ENCODE data around the gene XAGE3. TPM values are rescaled to one million over a fixed set of nuclear protein-coding genes. Genes with fewer than 3 reads are reported as not detected.
"Not testable (repeated sequence)": the region's sequence is repeated elsewhere in the genome, so short reads cannot be mapped to it uniquely, and the experiment has no call there.

The XAGE3 gene
- polyA plus RNA-seq, 4 donors = not detected

- not testable (repeated sequence) for H3K27me3 ChIP-seq (ENCODE audit: control insufficient read depth in 3 of 3, insufficient read depth in 3 of 3, low read length in 3 of 3); DNase-seq; H3K4me1 ChIP-seq (ENCODE audit: control insufficient read depth in 3 of 3, insufficient read depth in 2 of 3, low read depth in 1 of 3, low read length in 2 of 3); H3K36me3 ChIP-seq (ENCODE audit: control insufficient read depth in 3 of 3, insufficient read depth in 2 of 3, low read depth in 1 of 3, low read length in 3 of 3); H3K4me3 ChIP-seq (ENCODE audit: low read depth in 1 of 3, low read length in 3 of 3); FAIRE-seq; H3K9me3 ChIP-seq (ENCODE audit: control insufficient read depth in 2 of 2, insufficient read depth in 1 of 2, low read depth in 1 of 2, low read length in 1 of 2); H3K27ac ChIP-seq (ENCODE audit: low read depth in 1 of 3, low read length in 2 of 3)
- WGBS, 3 donors = no CpG with 5 or more reads among the region's 92 CpGs
Observed at GRCh38 chrX:52896855-52897709, 29.2 kb upstream of the XAGE3 start, which contains the start of gene FAM156B. Gene FAM156B (plus strand): TSS chrX:52897330. CDS start chrX:52907226, 9,896 bp downstream.

- H3K4me3 ChIP-seq (ENCODE audit: low read depth in 1 of 3, low read length in 3 of 3); DNase-seq; FAIRE-seq; H3K27me3 ChIP-seq (ENCODE audit: control insufficient read depth in 3 of 3, insufficient read depth in 3 of 3, low read length in 3 of 3); H3K4me1 ChIP-seq (ENCODE audit: control insufficient read depth in 3 of 3, insufficient read depth in 2 of 3, low read depth in 1 of 3, low read length in 2 of 3); H3K36me3 ChIP-seq (ENCODE audit: control insufficient read depth in 3 of 3, insufficient read depth in 2 of 3, low read depth in 1 of 3, low read length in 3 of 3); H3K9me3 ChIP-seq (ENCODE audit: control insufficient read depth in 2 of 2, insufficient read depth in 1 of 2, low read depth in 1 of 2, low read length in 1 of 2); H3K27ac ChIP-seq (ENCODE audit: low read depth in 1 of 3, low read length in 2 of 3): not testable (repeated sequence)
- WGBS, 3 donors = no CpG with 5 or more reads among the region's 8 CpGs
Observed at GRCh38 chrX:52896438-52896837, 28.6 kb upstream of the XAGE3 start.

- H3K27ac ChIP-seq (ENCODE audit: low read depth in 1 of 3, low read length in 2 of 3); FAIRE-seq; DNase-seq; H3K4me3 ChIP-seq (ENCODE audit: low read depth in 1 of 3, low read length in 3 of 3); H3K4me1 ChIP-seq (ENCODE audit: control insufficient read depth in 3 of 3, insufficient read depth in 2 of 3, low read depth in 1 of 3, low read length in 2 of 3); H3K27me3 ChIP-seq (ENCODE audit: control insufficient read depth in 3 of 3, insufficient read depth in 3 of 3, low read length in 3 of 3); H3K9me3 ChIP-seq (ENCODE audit: control insufficient read depth in 2 of 2, insufficient read depth in 1 of 2, low read depth in 1 of 2, low read length in 1 of 2); H3K36me3 ChIP-seq (ENCODE audit: control insufficient read depth in 3 of 3, insufficient read depth in 2 of 3, low read depth in 1 of 3, low read length in 3 of 3): not testable (repeated sequence)
- no CpG with 5 or more reads among the region's 9 CpGs for WGBS, 3 donors
Observed at GRCh38 chrX:52888090-52888489, 20.2 kb upstream of the XAGE3 start.

GRCh38 chrX:52887459-52887858 lies 19.6 kb upstream of the XAGE3 start:
- not testable (repeated sequence) for H3K4me1 ChIP-seq (ENCODE audit: control insufficient read depth in 3 of 3, insufficient read depth in 2 of 3, low read depth in 1 of 3, low read length in 2 of 3)

GRCh38 chrX:52876386-52876785 lies 8.5 kb upstream of the XAGE3 start:
- H3K4me3 ChIP-seq (ENCODE audit: low read depth in 1 of 3, low read length in 3 of 3); FAIRE-seq; H3K4me1 ChIP-seq (ENCODE audit: control insufficient read depth in 3 of 3, insufficient read depth in 2 of 3, low read depth in 1 of 3, low read length in 2 of 3); H3K9me3 ChIP-seq (ENCODE audit: control insufficient read depth in 2 of 2, insufficient read depth in 1 of 2, low read depth in 1 of 2, low read length in 1 of 2); H3K27ac ChIP-seq (ENCODE audit: low read depth in 1 of 3, low read length in 2 of 3); H3K36me3 ChIP-seq (ENCODE audit: control insufficient read depth in 3 of 3, insufficient read depth in 2 of 3, low read depth in 1 of 3, low read length in 3 of 3); DNase-seq; H3K27me3 ChIP-seq (ENCODE audit: control insufficient read depth in 3 of 3, insufficient read depth in 3 of 3, low read length in 3 of 3): not testable (repeated sequence)
- 55 to 79% (median 61%) methylated on average over 6 of the region's 6 CpGs for WGBS, 3 donors

More at GRCh38 chrX:52887459-52887858, 19.6 kb upstream of the XAGE3 start:
- H3K36me3 ChIP-seq (ENCODE audit: control insufficient read depth in 3 of 3, insufficient read depth in 2 of 3, low read depth in 1 of 3, low read length in 3 of 3); H3K27ac ChIP-seq (ENCODE audit: low read depth in 1 of 3, low read length in 2 of 3); H3K4me3 ChIP-seq (ENCODE audit: low read depth in 1 of 3, low read length in 3 of 3); H3K27me3 ChIP-seq (ENCODE audit: control insufficient read depth in 3 of 3, insufficient read depth in 3 of 3, low read length in 3 of 3); DNase-seq; H3K9me3 ChIP-seq (ENCODE audit: control insufficient read depth in 2 of 2, insufficient read depth in 1 of 2, low read depth in 1 of 2, low read length in 1 of 2); FAIRE-seq: not testable (repeated sequence)
- no CpG with 5 or more reads among the region's 10 CpGs for WGBS, 3 donors

- WGBS, 3 donors = 84 to 90% (median 87%) methylated on average over 6 to 10 of the region's 10 CpGs
- not testable (repeated sequence) for H3K9me3 ChIP-seq (ENCODE audit: control insufficient read depth in 2 of 2, insufficient read depth in 1 of 2, low read depth in 1 of 2, low read length in 1 of 2); H3K36me3 ChIP-seq (ENCODE audit: control insufficient read depth in 3 of 3, insufficient read depth in 2 of 3, low read depth in 1 of 3, low read length in 3 of 3); H3K4me1 ChIP-seq (ENCODE audit: control insufficient read depth in 3 of 3, insufficient read depth in 2 of 3, low read depth in 1 of 3, low read length in 2 of 3); FAIRE-seq; H3K4me3 ChIP-seq (ENCODE audit: low read depth in 1 of 3, low read length in 3 of 3); H3K27ac ChIP-seq (ENCODE audit: low read depth in 1 of 3, low read length in 2 of 3); DNase-seq; H3K27me3 ChIP-seq (ENCODE audit: control insufficient read depth in 3 of 3, insufficient read depth in 3 of 3, low read length in 3 of 3)
Observed at GRCh38 chrX:52875436-52875835, 7.6 kb upstream of the XAGE3 start.

GRCh38 chrX:52874661-52875060 lies 6.8 kb upstream of the XAGE3 start:
- DNase-seq (no peak), FAIRE-seq (no peak)
- 70 to 84% (median 74%) methylated on average over 5 of the region's 5 CpGs for WGBS, 3 donors
- H3K9me3 ChIP-seq (ENCODE audit: control insufficient read depth in 2 of 2, insufficient read depth in 1 of 2, low read depth in 1 of 2, low read length in 1 of 2) = no peaks in the 10 kb centered on the region
- H3K36me3 ChIP-seq (ENCODE audit: control insufficient read depth in 3 of 3, insufficient read depth in 2 of 3, low read depth in 1 of 3, low read length in 3 of 3) = no peaks in the 10 kb centered on the region
- no peak overlapping the region for H3K27ac ChIP-seq (ENCODE audit: low read depth in 1 of 3, low read length in 2 of 3)
- no peak overlapping the region for H3K4me3 ChIP-seq (ENCODE audit: low read depth in 1 of 3, low read length in 3 of 3)
- no peaks in the 10 kb centered on the region for H3K27me3 ChIP-seq (ENCODE audit: control insufficient read depth in 3 of 3, insufficient read depth in 3 of 3, low read length in 3 of 3)
- H3K4me1 ChIP-seq (ENCODE audit: control insufficient read depth in 3 of 3, insufficient read depth in 2 of 3, low read depth in 1 of 3, low read length in 2 of 3) = peaks cover 0 to 9% (median 3%) of the 10 kb centered on the region in 3 donors

GRCh38 chrX:52873825-52874224 lies 5.9 kb upstream of the XAGE3 start:
- FAIRE-seq = peak; percentile 53

GRCh38 chrX:52870046-52870445 lies 2.2 kb upstream of the XAGE3 start:
- Histone ChIP-seq H3K27me3 (ENCODE audit: control insufficient read depth in 3 of 3, insufficient read depth in 3 of 3, low read length in 3 of 3) (no peaks in the 10 kb centered on the region), H3K4me1 (ENCODE audit: control insufficient read depth in 3 of 3, insufficient read depth in 2 of 3, low read depth in 1 of 3, low read length in 2 of 3) (peaks cover 0 to 9% (median 3%) of the 10 kb centered on the region in 3 donors), H3K4me3 (ENCODE audit: low read depth in 1 of 3, low read length in 3 of 3) (no peak overlapping the region), H3K27ac (ENCODE audit: low read depth in 1 of 3, low read length in 2 of 3) (no peak overlapping the region), H3K9me3 (ENCODE audit: control insufficient read depth in 2 of 2, insufficient read depth in 1 of 2, low read depth in 1 of 2, low read length in 1 of 2) (no peaks in the 10 kb centered on the region), H3K36me3 (ENCODE audit: control insufficient read depth in 3 of 3, insufficient read depth in 2 of 3, low read depth in 1 of 3, low read length in 3 of 3) (no peaks in the 10 kb centered on the region)
- 50 to 79% (median 75%) methylated on average over 1 of the region's 1 CpG for WGBS, 3 donors
- FAIRE-seq (no peak), DNase-seq (no peak)

More at GRCh38 chrX:52873825-52874224, 5.9 kb upstream of the XAGE3 start:
- not testable (repeated sequence) for H3K36me3 ChIP-seq (ENCODE audit: control insufficient read depth in 3 of 3, insufficient read depth in 2 of 3, low read depth in 1 of 3, low read length in 3 of 3); DNase-seq; H3K27me3 ChIP-seq (ENCODE audit: control insufficient read depth in 3 of 3, insufficient read depth in 3 of 3, low read length in 3 of 3); H3K4me3 ChIP-seq (ENCODE audit: low read depth in 1 of 3, low read length in 3 of 3); H3K9me3 ChIP-seq (ENCODE audit: control insufficient read depth in 2 of 2, insufficient read depth in 1 of 2, low read depth in 1 of 2, low read length in 1 of 2); H3K4me1 ChIP-seq (ENCODE audit: control insufficient read depth in 3 of 3, insufficient read depth in 2 of 3, low read depth in 1 of 3, low read length in 2 of 3); H3K27ac ChIP-seq (ENCODE audit: low read depth in 1 of 3, low read length in 2 of 3)
